CD8-positive, alpha-beta memory T cell (primary cell): ENCODE data around the gene HOXA1. TPM values are rescaled to one million over a fixed set of nuclear protein-coding genes. Genes with fewer than 3 reads are reported as not detected.
"Not testable (repeated sequence)": the region's sequence is repeated elsewhere in the genome, so short reads cannot be mapped to it uniquely, and the experiment has no call there.

Experiments
- CTCF ChIA-PET: fragments of 350-600 bp; sonication (Branson Sonifier 250); formaldehyde crosslinking; loops from one replicate; lab custom pipeline; 2021; ENCODE audit warnings: antibody characterized with exemption; lab: Charles Lee
- POLR2A ChIA-PET: fragments of 350-600 bp; sonication (Branson Sonifier 250); formaldehyde crosslinking; loops from one replicate; lab custom pipeline; 2021; ENCODE audit warnings: antibody characterized with exemption; lab: Charles Lee
- DNase-seq, 5 donors: peaks; one replicate each; pipeline versions ENCODE4 v3.0.0 to v3.0.0-alpha.2; 2020 to 2022; ENCODE audit warnings: mixed read lengths in 1 of 5
- H3K27ac ChIP-seq: one replicate; pipeline ENCODE4 v1.7.0; 2013; ENCODE audit warnings: low read depth, mild to moderate bottlenecking, low read length, moderate library complexity
- H3K27me3 ChIP-seq: 2 replicates; pipeline ENCODE4 v1.7.0; 2013; ENCODE audit warnings: low read length, mild to moderate bottlenecking; ENCODE audit not compliant: insufficient read depth, poor library complexity, severe bottlenecking
- H3K36me3 ChIP-seq: 2 replicates; pipeline ENCODE4 v1.7.0; 2013; ENCODE audit warnings: mild to moderate bottlenecking, low read length, moderate library complexity; ENCODE audit not compliant: insufficient read depth
- H3K4me1 ChIP-seq: 2 replicates; pipeline ENCODE4 v1.7.0; 2013; ENCODE audit warnings: mild to moderate bottlenecking, low read length, moderate library complexity; ENCODE audit not compliant: insufficient read depth
- H3K4me3 ChIP-seq: 2 replicates; pipeline ENCODE4 v1.7.0; 2013; ENCODE audit warnings: mild to moderate bottlenecking, low read length
- H3K9me3 ChIP-seq: 2 replicates; pipeline ENCODE4 v1.7.0; 2013; ENCODE audit warnings: mild to moderate bottlenecking, low read length
- H3K27ac Mint-ChIP-seq, 8 donors: one replicate each; pipeline ENCODE4 v1.8.0; 2020 to 2021; ENCODE audit warnings: mixed read lengths in 8 of 8, mild to moderate bottlenecking in 6 of 8, inconsistent platforms in 3 of 8, moderate library complexity in 3 of 8
- H3K27me3 Mint-ChIP-seq, 2 donors: one replicate each; pipeline ENCODE4 v1.8.0; 2020 to 2021; ENCODE audit warnings: mixed read lengths in 2 of 2, mild to moderate bottlenecking in 1 of 2, moderate library complexity in 1 of 2
- H3K36me3 Mint-ChIP-seq, 3 donors: one replicate each; pipeline ENCODE4 v1.8.0; 2020 to 2021; ENCODE audit warnings: mixed read lengths in 3 of 3, inconsistent platforms in 1 of 3, mild to moderate bottlenecking in 1 of 3
- H3K4me1 Mint-ChIP-seq, 3 donors: one replicate each; pipeline ENCODE4 v1.8.0; 2020 to 2021; ENCODE audit warnings: mixed read lengths in 3 of 3, inconsistent platforms in 1 of 3, mild to moderate bottlenecking in 1 of 3
- H3K4me3 Mint-ChIP-seq, 7 donors: one replicate each; pipeline ENCODE4 v1.8.0; 2020 to 2021; ENCODE audit warnings: mixed read lengths in 7 of 7, mild to moderate bottlenecking in 6 of 7, moderate library complexity in 4 of 7, inconsistent platforms in 2 of 7
- H3K9me3 Mint-ChIP-seq, 5 donors: one replicate each; pipeline ENCODE4 v1.8.0; 2020 to 2022; ENCODE audit warnings: mixed read lengths in 5 of 5, mild to moderate bottlenecking in 3 of 5, moderate library complexity in 2 of 5, inconsistent platforms in 1 of 5
- polyA plus RNA-seq: library from polyadenylated mRNA; unstranded; fragments of 300-500 nt; fragmentation: Illumina TruSeq; gene quantifications from one replicate; pipeline ENCODE4 v1.2.3, GENCODE V29; 2021
- total RNA-seq, 2 experiments: library from RNA; stranded (reverse); gene quantifications; one replicate each; pipeline ENCODE4 v1.2.3, GENCODE V29; 2021

Gene HOXA1
- total and polyA plus RNA-seq, 3 experiments from 2014 or later = 0.31 to 0.75 (median 0.38) TPM

DNA sequence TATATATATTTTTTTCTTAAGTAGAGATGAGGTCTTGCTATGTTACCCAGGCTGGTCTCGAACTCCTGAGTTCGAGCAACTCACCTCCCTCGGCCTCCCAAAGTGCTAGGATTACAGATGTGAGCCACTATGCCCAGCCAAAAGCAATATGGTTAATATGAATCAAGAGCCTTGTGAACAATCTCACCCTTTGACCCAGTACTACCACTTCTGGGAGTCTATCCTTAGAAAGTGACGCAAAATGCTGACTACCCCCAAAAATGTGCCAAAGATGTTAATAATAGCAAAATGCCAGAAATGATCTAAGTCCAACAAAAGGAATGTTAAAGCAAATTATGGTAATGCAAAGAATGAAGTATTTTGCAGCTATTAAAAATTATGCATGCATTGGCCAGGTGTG is 44.3 kb downstream of the HOXA1 start:
- Mint-ChIP-seq H3K9me3 (no peaks in the 10 kb centered on the region), H3K36me3 (no peaks in the 10 kb centered on the region), H3K27ac (no peak overlapping the region), H3K4me3 (no peak overlapping the region), H3K27me3 (no peaks in the 10 kb centered on the region), H3K4me1 (no peaks in the 10 kb centered on the region)
- Histone ChIP-seq H3K36me3 (no peaks in the 10 kb centered on the region), H3K9me3 (no peaks in the 10 kb centered on the region), H3K4me3 (no peak overlapping the region), H3K27ac (no peak overlapping the region), H3K4me1 (no peaks in the 10 kb centered on the region), H3K27me3 (no peaks in the 10 kb centered on the region)
- POLR2A ChIA-PET = interaction anchor here (0.7 kb wide), 1 partner anchor 861 kb away, joined by 3 read pairs; no protein-coding TSS in a partner anchor
- DNase-seq = no peak
- CTCF ChIA-PET = no interaction called here

DNA sequence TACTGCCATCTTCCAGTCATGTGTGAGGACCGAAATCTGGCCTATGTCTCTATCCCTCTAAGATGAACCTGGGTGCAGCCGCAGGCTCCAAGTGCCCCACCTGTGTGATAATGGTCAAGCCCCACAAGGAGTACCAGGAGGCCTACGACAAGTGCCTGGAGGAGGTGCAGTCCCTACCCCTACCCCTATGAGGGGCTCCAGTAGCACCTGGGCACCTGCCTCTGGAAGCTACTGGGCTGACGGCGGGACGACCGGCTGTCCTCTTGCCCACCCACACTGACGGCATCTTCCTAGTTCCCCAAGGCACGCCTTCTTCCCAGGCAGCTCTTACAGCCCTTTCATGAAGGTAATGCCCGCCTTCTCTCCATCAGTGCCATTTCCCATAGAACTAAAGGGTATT is 47.4 kb downstream of the HOXA1 start:
- H3K27ac ChIP-seq = no peak overlapping the region

DNA sequence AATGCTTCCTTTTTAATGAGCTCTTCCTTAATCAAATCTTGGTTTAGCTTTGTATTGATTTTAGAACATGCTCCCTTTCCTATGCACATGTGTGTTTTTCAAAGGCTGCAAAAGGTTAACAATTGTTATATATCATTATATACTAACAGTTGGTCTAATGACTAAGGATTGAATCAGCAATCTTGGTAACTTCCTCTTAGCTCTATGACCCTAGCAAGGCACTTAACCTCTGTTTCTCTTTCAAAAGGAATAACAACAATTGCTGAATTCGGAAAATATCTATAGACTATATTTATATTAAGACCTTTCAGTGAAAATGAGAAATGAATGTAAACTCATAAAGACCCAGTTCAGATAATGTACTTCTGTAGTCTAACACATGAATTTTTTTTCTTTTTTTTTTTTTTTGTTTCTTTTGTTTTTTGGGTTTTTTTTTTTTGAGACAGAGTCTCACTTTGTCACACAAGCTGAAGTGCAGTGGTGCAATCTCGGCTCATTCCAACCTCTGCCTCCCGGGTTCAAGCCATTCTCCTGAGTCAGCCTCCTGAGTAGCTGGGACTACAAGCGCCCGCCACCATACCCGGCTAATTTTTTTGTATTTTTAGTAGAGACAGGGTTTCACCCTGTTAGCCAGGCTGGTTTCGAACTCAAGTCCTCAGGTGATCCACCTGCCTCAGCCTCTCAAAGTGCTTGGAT is 48.8 kb downstream of the HOXA1 start:
- Mint-ChIP-seq H3K36me3 (no peaks in the 10 kb centered on the region), H3K4me1 (no peaks in the 10 kb centered on the region), H3K27ac (no peak overlapping the region), H3K9me3 (peaks cover 0 to 3% (median 0%) of the 10 kb centered on the region in 5 donors), H3K27me3 (peaks cover 0 to 3% of the 10 kb centered on the region in 2 donors), H3K4me3 (no peak overlapping the region)
- ChIA-PET POLR2A (no interaction called here), CTCF (interaction anchor here (0.7 kb wide), 1 partner anchor 315 kb away, joined by 3 read pairs; no protein-coding TSS in a partner anchor)
- Histone ChIP-seq H3K27me3 (no peaks in the 10 kb centered on the region), H3K36me3 (no peaks in the 10 kb centered on the region), H3K4me3 (no peak overlapping the region), H3K27ac (no peak overlapping the region), H3K4me1 (no peaks in the 10 kb centered on the region), H3K9me3 (no peaks in the 10 kb centered on the region)
- DNase-seq = no peak

More for the DNA sequence above, 47.4 kb downstream of the HOXA1 start:
- Histone ChIP-seq H3K4me1 (no peaks in the 10 kb centered on the region), H3K36me3 (no peaks in the 10 kb centered on the region), H3K4me3 (no peak overlapping the region), H3K9me3 (no peaks in the 10 kb centered on the region), H3K27me3 (no peaks in the 10 kb centered on the region)
- POLR2A ChIA-PET = no interaction called here
- Mint-ChIP-seq H3K9me3 (peaks cover 0 to 2% (median 0%) of the 10 kb centered on the region in 5 donors), H3K36me3 (no peaks in the 10 kb centered on the region), H3K4me1 (no peaks in the 10 kb centered on the region), H3K27me3 (no peaks in the 10 kb centered on the region), H3K27ac (no peak overlapping the region), H3K4me3 (no peak overlapping the region)
- no peak for DNase-seq
- CTCF ChIA-PET = no interaction called here

DNA sequence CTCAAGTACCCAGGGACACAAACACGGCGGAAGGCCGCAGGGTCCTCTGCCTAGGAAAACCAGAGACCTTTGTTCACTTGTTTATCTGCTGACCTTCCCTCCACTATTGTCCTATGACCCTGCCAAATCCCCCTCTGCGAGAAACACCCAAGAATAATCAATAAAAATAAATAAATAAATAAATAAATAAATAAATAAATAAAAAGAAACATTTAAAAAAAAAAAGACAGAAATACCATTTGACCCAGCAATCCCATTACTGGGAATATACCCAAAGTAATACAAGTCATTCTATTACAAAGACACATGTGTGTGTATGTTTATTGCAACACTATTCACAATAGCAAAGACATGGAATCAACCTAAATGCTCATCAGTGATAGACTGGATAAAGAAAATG is 49.8 kb downstream of the HOXA1 start:
- CTCF ChIA-PET, H3K4me3 ChIP-seq, DNase-seq, H3K27ac Mint-ChIP-seq, POLR2A ChIA-PET, H3K27me3 ChIP-seq, H3K9me3 ChIP-seq, H3K4me1 Mint-ChIP-seq, H3K9me3 Mint-ChIP-seq, H3K4me3 Mint-ChIP-seq, H3K27ac ChIP-seq, H3K36me3 ChIP-seq, H3K4me1 ChIP-seq, H3K36me3 Mint-ChIP-seq: not testable (repeated sequence)
- H3K27me3 Mint-ChIP-seq = peaks cover 0 to 10% of the 10 kb centered on the region in 2 donors

DNA sequence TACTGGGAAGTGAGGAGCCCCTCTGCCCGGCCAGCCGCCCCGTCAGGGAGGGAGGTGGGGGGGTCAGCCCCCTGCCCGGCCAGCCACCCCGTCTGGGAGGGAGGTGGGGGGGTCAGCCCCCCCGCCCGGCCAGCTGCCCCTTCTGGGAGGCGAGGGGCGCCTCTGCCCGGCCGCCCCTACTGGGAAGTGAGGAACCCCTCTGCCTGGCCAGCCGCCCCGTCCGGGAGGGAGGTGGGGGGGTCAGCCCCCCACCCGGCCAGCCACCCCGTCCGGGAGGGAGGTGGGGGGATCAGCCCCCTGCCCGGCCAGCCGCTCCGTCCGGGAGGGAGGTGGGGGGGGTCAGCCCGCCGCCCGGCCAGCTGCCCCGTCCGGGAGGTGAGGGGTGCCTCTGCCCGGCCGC is 50.7 kb downstream of the HOXA1 start:
- H3K4me1 ChIP-seq, DNase-seq, H3K4me1 Mint-ChIP-seq, H3K9me3 ChIP-seq, H3K27ac Mint-ChIP-seq, H3K4me3 ChIP-seq, H3K36me3 ChIP-seq, H3K27me3 ChIP-seq, CTCF ChIA-PET, H3K27ac ChIP-seq, H3K9me3 Mint-ChIP-seq, POLR2A ChIA-PET, H3K36me3 Mint-ChIP-seq, H3K4me3 Mint-ChIP-seq: not testable (repeated sequence)
- peaks cover 0 to 10% of the 10 kb centered on the region in 2 donors for H3K27me3 Mint-ChIP-seq

Other genes starting within 250 kb of the HOXA1 start
- 10 to 100 TPM; 11.4 to 13.2 TPM for gene SKAP2, start 231.4 kb downstream of the HOXA1 start, total RNA-seq
- 55.2 TPM for gene SKAP2, start 231.4 kb downstream of the HOXA1 start, polyA plus RNA-seq
- not detected for gene HOXA2, start 6.7 kb upstream of the HOXA1 start, total RNA-seq
- not detected for gene HOXA2, start 6.7 kb upstream of the HOXA1 start, polyA plus RNA-seq
- under 1 TPM in 1 of 2 experiments, not detected in 1; 0.11 TPM for gene HOXA4, start 34.8 kb upstream of the HOXA1 start, total RNA-seq
- gene HOXA4, start 34.8 kb upstream of the HOXA1 start, polyA plus RNA-seq = 0.20 TPM
- gene HOXA5, start 47.7 kb upstream of the HOXA1 start, total RNA-seq = not detected
- gene HOXA5, start 47.7 kb upstream of the HOXA1 start, polyA plus RNA-seq = not detected
- not detected for gene HOXA6, start 51.8 kb upstream of the HOXA1 start, total RNA-seq
- not detected for gene HOXA6, start 51.8 kb upstream of the HOXA1 start, polyA plus RNA-seq
- not detected for gene HOXA3, start 56.6 kb upstream of the HOXA1 start, total RNA-seq
- not detected for gene HOXA3, start 56.6 kb upstream of the HOXA1 start, polyA plus RNA-seq
- gene HOXA7, start 60.7 kb upstream of the HOXA1 start, total RNA-seq = not detected
- gene HOXA7, start 60.7 kb upstream of the HOXA1 start, polyA plus RNA-seq = not detected
- not detected for gene HOXA9, start 69.5 kb upstream of the HOXA1 start, total RNA-seq
- not detected for gene HOXA9, start 69.5 kb upstream of the HOXA1 start, polyA plus RNA-seq
- not detected for gene HOXA10, start 78.3 kb upstream of the HOXA1 start, total RNA-seq
- gene HOXA10, start 78.3 kb upstream of the HOXA1 start, polyA plus RNA-seq = 0.09 TPM
- gene HOXA11, start 89.2 kb upstream of the HOXA1 start, total RNA-seq = not detected
- gene HOXA11, start 89.2 kb upstream of the HOXA1 start, polyA plus RNA-seq = not detected
- not detected for gene HOXA13, start 104.1 kb upstream of the HOXA1 start, total RNA-seq
- gene HOXA13, start 104.1 kb upstream of the HOXA1 start, polyA plus RNA-seq = not detected
- not detected for gene EVX1, start 146.8 kb upstream of the HOXA1 start, total RNA-seq
- not detected for gene EVX1, start 146.8 kb upstream of the HOXA1 start, polyA plus RNA-seq